Effector memory CD8-positive, alpha-beta T cell (primary cell): Measurements from ENCODE around the gene MT2A.

Experiments
- ATAC-seq: fragments of 150-1000 bp; cut with Tn5 transposase; replicated peaks from 2 replicates; pipeline ENCODE4 v1.10.0; 2021; ENCODE audit warnings: mild to moderate bottlenecking, moderate library complexity
- DNase-seq, 3 experiments: peaks; one replicate each; pipeline ENCODE4 v3.0.0; 2021
- H3K27ac Mint-ChIP-seq, 2 donors: one replicate each; pipeline ENCODE4 v1.8.0; 2022; ENCODE audit warnings: mild to moderate bottlenecking in 2 of 2, mixed read lengths in 2 of 2, moderate library complexity in 2 of 2
- H3K27me3 Mint-ChIP-seq, 2 donors: one replicate each; pipeline ENCODE4 v1.8.0; 2022; ENCODE audit warnings: mixed read lengths in 2 of 2
- H3K36me3 Mint-ChIP-seq: one replicate; pipeline ENCODE4 v1.8.0; 2022; ENCODE audit warnings: mild to moderate bottlenecking, moderate library complexity, mixed read lengths; ENCODE audit not compliant: insufficient read depth
- H3K4me1 Mint-ChIP-seq, 2 donors: one replicate each; pipeline ENCODE4 v1.8.0; 2022; ENCODE audit warnings: low read depth in 2 of 2, mixed read lengths in 2 of 2
- H3K4me3 Mint-ChIP-seq, 2 donors: one replicate each; pipeline ENCODE4 v1.8.0; 2022; ENCODE audit warnings: mild to moderate bottlenecking in 2 of 2, mixed read lengths in 2 of 2, moderate library complexity in 2 of 2
- H3K9me3 Mint-ChIP-seq, 2 donors: one replicate each; pipeline ENCODE4 v1.8.0; 2022; ENCODE audit warnings: mixed read lengths in 2 of 2

MT2A gene

GRCh38 chr16:56640076-56640475 lies 31.7 kb downstream of the MT2A start:
- H3K36me3 Mint-ChIP-seq: no peaks in the 10 kb centered on the region

DNA sequence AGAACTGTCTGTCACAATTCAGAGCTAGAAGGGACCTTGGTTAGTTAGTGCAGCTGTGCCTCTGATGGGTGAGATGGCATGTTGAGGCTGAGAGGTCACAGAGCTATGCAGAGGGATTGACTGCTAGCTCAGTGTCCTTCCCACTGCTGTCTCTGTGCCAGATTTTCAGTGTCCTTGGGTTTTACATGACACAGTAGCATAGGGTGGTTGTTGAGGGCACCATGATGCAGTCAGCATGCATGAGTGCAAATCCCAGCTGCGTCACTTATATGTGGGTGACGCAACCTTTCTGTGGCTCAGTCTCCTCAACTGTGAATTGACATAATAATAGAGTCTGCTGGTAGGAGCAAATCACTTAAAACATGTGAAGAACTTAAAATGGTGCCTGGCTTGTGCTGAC lies 32.8 kb downstream of the MT2A start:
- H3K27me3 Mint-ChIP-seq: peaks cover 50 to 51% of the 10 kb centered on the region in 2 donors
- H3K36me3 Mint-ChIP-seq: no peaks in the 10 kb centered on the region
- no peak overlapping the region for H3K4me3 Mint-ChIP-seq
- no peak overlapping the region for H3K27ac Mint-ChIP-seq
- H3K9me3 Mint-ChIP-seq: no peaks in the 10 kb centered on the region
- ATAC-seq: no peak
- peaks cover 23 to 26% of the 10 kb centered on the region in 2 donors for H3K4me1 Mint-ChIP-seq
- DNase-seq: no peak

More at GRCh38 chr16:56640076-56640475, 31.7 kb downstream of the MT2A start:
- Mint-ChIP-seq H3K4me3 (no peak overlapping the region), H3K27ac (no peak overlapping the region), H3K9me3 (no peaks in the 10 kb centered on the region), H3K27me3 (peaks cover 57 to 61% of the 10 kb centered on the region in 2 donors), H3K4me1 (peaks cover 24 to 29% of the 10 kb centered on the region in 2 donors)
- DNase-seq (no peak), ATAC-seq (no peak)

DNA sequence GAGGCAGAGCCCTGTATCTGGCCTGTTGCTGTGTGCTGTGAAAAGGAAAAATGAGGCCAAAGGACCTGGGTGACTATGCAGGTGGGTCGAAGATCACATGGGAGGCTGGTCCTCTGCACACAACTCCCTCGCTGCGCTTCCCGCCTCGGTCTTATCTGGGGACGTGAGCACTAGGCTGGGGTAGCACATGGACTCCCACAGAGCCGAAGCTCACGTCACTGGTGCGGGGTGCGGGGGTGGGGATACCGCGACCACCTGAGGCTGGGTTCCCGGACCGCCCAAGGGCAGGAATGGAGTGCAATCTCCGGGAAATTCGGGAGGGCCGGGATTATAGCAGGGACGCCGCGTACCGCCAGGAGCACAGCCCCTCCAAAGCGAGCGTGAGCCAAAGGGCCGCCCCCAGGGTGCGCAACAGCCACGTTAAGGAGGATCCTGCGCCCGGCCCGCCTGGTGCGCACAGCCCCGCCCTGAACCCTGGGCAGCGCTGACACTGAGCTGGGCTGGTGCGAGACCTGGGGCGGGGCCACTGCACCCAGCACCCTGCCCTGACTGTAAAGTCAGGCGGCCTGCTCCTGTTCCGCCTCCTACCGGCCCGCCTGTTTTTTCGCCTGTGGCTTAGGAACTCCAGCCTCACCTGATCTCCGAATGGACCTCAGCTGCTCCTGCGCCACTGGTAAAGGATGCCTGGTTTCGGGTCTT lies 34.8 kb downstream of the MT2A start:
- Mint-ChIP-seq H3K4me3 (peak overlapping the region; percentile 75), H3K4me1 (peaks cover 17% of the 10 kb centered on the region in 2 donors), H3K9me3 (no peaks in the 10 kb centered on the region), H3K27ac (peak overlapping the region in 1 of 2 donors; percentile 81), H3K36me3 (no peaks in the 10 kb centered on the region), H3K27me3 (peaks cover 29 to 41% of the 10 kb centered on the region in 2 donors)
- ATAC-seq (peak; percentile 100), DNase-seq (peak; percentile 73 to 76 (median 74))

- Mint-ChIP-seq H3K9me3 (no peaks in the 10 kb centered on the region), H3K4me3 (peak overlapping the region; percentile 75), H3K27ac (peak overlapping the region in 1 of 2 donors; percentile 81), H3K27me3 (peaks cover 23 to 41% of the 10 kb centered on the region in 2 donors), H3K36me3 (no peaks in the 10 kb centered on the region), H3K4me1 (peaks cover 17% of the 10 kb centered on the region in 2 donors)
- no peak for ATAC-seq
- no peak for DNase-seq
Observed at GRCh38 chr16:56643833-56644232, 35.4 kb downstream of the MT2A start.

DNA sequence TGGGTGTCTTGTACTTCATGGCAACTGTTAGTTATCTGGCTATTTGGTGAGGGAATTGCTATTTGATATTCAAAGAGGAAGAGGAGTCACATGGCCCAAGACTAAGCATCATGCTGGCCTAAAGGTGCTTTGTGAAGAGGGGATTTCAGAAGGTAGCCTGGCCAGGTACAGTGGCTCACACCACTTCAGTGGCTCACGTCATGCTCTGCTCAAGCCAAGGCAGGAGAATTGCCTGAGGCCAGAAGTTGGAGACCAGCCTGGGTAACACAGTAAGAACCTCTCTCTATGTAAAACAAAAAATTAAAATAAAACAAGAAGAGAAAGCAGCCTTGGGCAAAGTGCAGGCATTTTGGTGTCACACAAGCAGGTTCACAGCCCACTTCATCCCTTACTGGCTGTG lies 36.9 kb downstream of the MT2A start:
- H3K36me3 Mint-ChIP-seq: no peaks in the 10 kb centered on the region
- peak overlapping the region in 1 of 2 donors; percentile 25 for H3K27ac Mint-ChIP-seq
- ATAC-seq: no peak
- H3K9me3 Mint-ChIP-seq: no peaks in the 10 kb centered on the region
- peaks cover 17% of the 10 kb centered on the region in 2 donors for H3K4me1 Mint-ChIP-seq
- H3K4me3 Mint-ChIP-seq: no peak overlapping the region
- no peak for DNase-seq
- peaks cover 9 to 36% of the 10 kb centered on the region in 2 donors for H3K27me3 Mint-ChIP-seq

DNA sequence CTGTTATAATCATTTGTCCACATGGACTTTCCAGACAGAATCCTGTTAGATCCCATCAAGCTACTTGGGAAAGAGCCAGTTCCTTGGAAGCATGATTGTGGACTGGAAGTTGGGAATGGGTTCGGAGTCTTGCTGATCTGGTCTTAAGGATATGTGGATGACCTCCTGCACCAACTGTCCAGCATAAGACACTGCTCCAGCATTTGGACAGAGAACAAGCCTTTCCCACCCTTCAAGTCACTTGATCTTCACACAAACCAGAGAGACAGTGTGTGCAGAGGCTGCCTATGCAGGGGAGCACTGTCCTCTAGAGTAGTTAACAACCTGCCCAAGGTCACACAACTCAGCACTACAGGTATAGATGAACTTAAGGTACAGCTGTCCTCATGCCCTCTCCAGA lies 37.5 kb downstream of the MT2A start:
- no peak overlapping the region for H3K27ac Mint-ChIP-seq
- H3K9me3 Mint-ChIP-seq: no peaks in the 10 kb centered on the region
- ATAC-seq (no peak), DNase-seq (no peak)
- H3K36me3 Mint-ChIP-seq: no peaks in the 10 kb centered on the region
- no peak overlapping the region for H3K4me3 Mint-ChIP-seq
- H3K4me1 Mint-ChIP-seq: peaks cover 17% of the 10 kb centered on the region in 2 donors
- H3K27me3 Mint-ChIP-seq: peaks cover 3 to 36% of the 10 kb centered on the region in 2 donors

DNA sequence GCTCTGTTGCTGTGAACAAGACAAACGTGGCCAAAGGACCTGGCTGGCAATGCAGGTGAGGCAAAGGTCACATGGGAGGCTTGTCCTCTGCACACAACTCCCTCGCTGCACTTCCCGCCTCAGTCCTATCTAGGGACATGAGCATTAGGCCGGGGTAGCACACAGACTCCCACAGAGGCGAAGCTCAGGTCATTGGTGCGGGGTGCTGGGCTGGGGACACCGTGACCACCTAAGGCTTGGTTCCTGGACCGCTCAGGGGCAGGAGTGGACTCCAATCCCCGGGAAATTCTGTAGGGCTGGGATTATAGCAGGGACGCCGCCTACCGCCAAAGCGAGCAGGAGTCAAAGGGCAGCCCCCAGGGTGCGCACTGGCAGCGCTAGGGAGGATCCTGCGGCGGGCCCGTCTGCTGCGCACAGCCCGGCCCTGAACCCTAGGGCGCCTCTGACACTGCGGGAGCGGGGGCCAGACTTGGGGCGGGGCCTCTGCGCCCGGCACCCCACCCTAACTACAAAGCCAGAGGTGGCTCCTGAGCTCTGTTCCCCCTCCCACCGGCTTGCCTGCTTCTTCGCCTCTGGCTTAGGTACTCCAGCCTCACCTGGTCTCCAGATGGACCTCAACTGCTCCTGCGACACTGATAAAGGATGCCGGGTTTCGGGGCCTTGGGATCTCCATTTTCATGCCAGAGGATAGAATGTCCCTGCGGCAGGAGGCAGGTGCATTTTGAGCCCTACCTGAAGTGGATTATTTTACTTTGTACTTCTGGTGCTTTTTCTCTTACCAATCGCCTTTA lies 39.5 kb downstream of the MT2A start:
- Mint-ChIP-seq H3K9me3 (no peaks in the 10 kb centered on the region), H3K27ac (no peak overlapping the region), H3K36me3 (no peaks in the 10 kb centered on the region), H3K27me3 (peaks cover 0 to 52% of the 10 kb centered on the region in 2 donors), H3K4me3 (no peak overlapping the region), H3K4me1 (peaks cover 13% of the 10 kb centered on the region in 2 donors)
- ATAC-seq (no peak), DNase-seq (no peak)

DNA sequence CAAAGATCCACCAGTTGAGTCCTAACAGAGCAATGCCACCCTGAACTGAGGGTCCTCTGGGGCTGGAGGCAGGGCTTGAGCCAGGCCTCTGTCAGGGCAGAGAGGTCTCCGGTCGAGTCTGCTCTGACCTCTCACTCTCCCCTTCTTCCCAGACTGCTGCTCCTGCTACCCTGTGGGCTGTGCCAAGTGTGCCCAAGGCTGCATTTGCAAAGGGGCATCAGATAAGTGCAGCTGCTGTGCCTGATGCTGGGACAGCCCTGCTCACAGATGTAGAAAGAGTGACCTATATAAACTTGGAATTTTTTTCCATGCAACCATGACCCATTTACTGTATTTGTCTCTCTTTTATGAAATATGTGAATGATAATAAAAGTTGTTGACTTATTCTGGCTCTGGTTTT lies 40.9 kb downstream of the MT2A start:
- no peak overlapping the region for H3K4me3 Mint-ChIP-seq
- H3K4me1 Mint-ChIP-seq: peaks cover under 1% of the 10 kb centered on the region in 2 donors
- ATAC-seq (no peak), DNase-seq (no peak)
- H3K27ac Mint-ChIP-seq: no peak overlapping the region
- peaks cover 0 to 58% of the 10 kb centered on the region in 2 donors for H3K27me3 Mint-ChIP-seq
- no peaks in the 10 kb centered on the region for H3K36me3 Mint-ChIP-seq
- H3K9me3 Mint-ChIP-seq: no peaks in the 10 kb centered on the region

DNA sequence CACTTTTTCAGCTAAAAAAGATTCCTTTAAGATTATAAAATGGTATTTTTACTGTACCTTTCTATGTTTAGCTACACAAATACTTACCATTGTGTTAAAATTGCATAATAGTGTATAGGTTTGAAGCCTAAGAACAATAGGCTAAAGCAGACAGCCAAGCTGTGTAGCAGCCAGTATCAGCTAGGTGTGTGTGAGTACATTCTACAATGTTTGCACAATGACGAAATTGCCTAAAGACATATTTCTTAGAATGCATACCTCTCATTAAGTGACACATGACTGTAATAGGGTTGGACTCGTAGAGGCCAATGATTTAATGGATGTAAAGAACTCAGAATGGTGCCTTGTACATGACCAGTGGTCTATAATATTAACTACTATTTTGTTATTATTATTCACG lies 41.4 kb downstream of the MT2A start:
- DNase-seq (no peak), ATAC-seq (no peak)
- Mint-ChIP-seq H3K27ac (no peak overlapping the region), H3K9me3 (no peaks in the 10 kb centered on the region), H3K27me3 (peaks cover 0 to 58% of the 10 kb centered on the region in 2 donors), H3K4me3 (no peak overlapping the region), H3K4me1 (no peaks in the 10 kb centered on the region), H3K36me3 (no peaks in the 10 kb centered on the region)

- Mint-ChIP-seq H3K36me3 (no peaks in the 10 kb centered on the region), H3K4me1 (no peaks in the 10 kb centered on the region), H3K9me3 (no peaks in the 10 kb centered on the region), H3K27ac (no peak within 1 kb of the TSS), H3K4me3 (no peak within 1 kb of the TSS), H3K27me3 (peaks cover 0 to 58% of the 10 kb centered on the region in 2 donors)
- no peak for DNase-seq
- no peak for ATAC-seq
Observed at GRCh38 chr16:56651586-56651985, 43.2 kb downstream of the MT2A start, which contains the start of gene MT1B. MT1B (plus strand) TSS chr16:56651886; CDS start chr16:56651954, 68 bp downstream.

DNA sequence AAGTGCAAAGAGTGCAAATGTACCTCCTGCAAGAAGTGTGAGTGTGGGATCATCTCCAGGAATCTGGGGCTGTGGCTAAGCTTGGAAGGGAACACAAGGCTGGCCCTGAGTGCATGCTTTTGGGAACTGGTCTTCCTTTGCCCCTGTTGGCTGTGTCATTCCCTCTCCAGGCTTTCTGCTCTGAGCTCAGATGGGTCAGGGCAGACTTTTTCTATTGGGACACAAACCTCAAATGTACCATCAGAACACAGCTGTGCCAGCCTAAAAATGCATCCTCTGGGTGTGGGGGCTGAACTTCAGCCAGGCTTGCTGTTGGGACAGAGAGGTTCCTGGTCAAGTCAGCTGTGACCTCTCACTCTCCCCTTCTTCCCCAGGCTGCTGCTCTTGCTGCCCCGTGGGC lies 44.2 kb downstream of the MT2A start:
- no peak for ATAC-seq

GRCh38 chr16:56653218-56653617 lies 44.8 kb downstream of the MT2A start:
- H3K4me1 Mint-ChIP-seq: peaks cover 5 to 8% of the 10 kb centered on the region in 2 donors
- H3K36me3 Mint-ChIP-seq: peaks cover 9% of the 10 kb centered on the region
- no peak overlapping the region for H3K27ac Mint-ChIP-seq
- peaks cover 0 to 46% of the 10 kb centered on the region in 2 donors for H3K27me3 Mint-ChIP-seq
- ATAC-seq (no peak), DNase-seq (no peak)
- no peak overlapping the region for H3K4me3 Mint-ChIP-seq
- no peaks in the 10 kb centered on the region for H3K9me3 Mint-ChIP-seq

More for the DNA sequence above, 44.2 kb downstream of the MT2A start:
- no peak for DNase-seq
- H3K4me1 Mint-ChIP-seq: peaks cover 0 to 4% of the 10 kb centered on the region in 2 donors
- peaks cover 6% of the 10 kb centered on the region for H3K36me3 Mint-ChIP-seq
- H3K4me3 Mint-ChIP-seq: no peak overlapping the region
- H3K27ac Mint-ChIP-seq: no peak overlapping the region
- H3K9me3 Mint-ChIP-seq: no peaks in the 10 kb centered on the region
- H3K27me3 Mint-ChIP-seq: peaks cover 0 to 50% of the 10 kb centered on the region in 2 donors

GRCh38 chr16:56657555-56658326 lies 49.4 kb downstream of the MT2A start, which contains the start of gene MT1F:
MT1F (plus strand) TSS chr16:56657959; CDS start chr16:56658059, 100 bp downstream.
- DNase-seq: peak; percentile 39 to 54 (median 45)
- H3K36me3 Mint-ChIP-seq: peaks cover 9% of the 10 kb centered on the region

More at GRCh38 chr16:56657555-56658326, 49.4 kb downstream of the MT2A start, which contains the start of gene MT1F:
- Mint-ChIP-seq H3K4me1 (peaks cover 18 to 20% of the 10 kb centered on the region in 2 donors), H3K9me3 (no peaks in the 10 kb centered on the region), H3K27me3 (peaks cover 0 to 14% of the 10 kb centered on the region in 2 donors), H3K27ac (peak within 1 kb of the TSS; percentile 90 to 94), H3K4me3 (peak within 1 kb of the TSS; percentile 89 to 98)
- peak; percentile 84 for ATAC-seq
